Prostate gland (tissue), 2 donors: Measurements from ENCODE around the gene LPP.

ENCODE experiments used
- POLR2A ChIP-seq: fragments of 450-650 bp; IDR thresholded peaks from one replicate; pipeline ENCODE4 v1.6.1; 2016; ENCODE audit warnings: antibody characterized with exemption, mild to moderate bottlenecking
- TF ChIP-seq, protein P1 (sequence below), 4 experiments: fragments of 200-600 bp in 2 of 4; fragments of 450-650 bp in 2 of 4; sonication (generic) in 2 of 4; IDR thresholded peaks; 1 replicate in 3 of 4; 2 replicates in 1 of 4; pipeline ENCODE4 v1.5.1; 2016 to 2019; ENCODE audit warnings: antibody characterized with exemption in 4 of 4, mild to moderate bottlenecking in 2 of 4, moderate library complexity in 2 of 4

DNA sequence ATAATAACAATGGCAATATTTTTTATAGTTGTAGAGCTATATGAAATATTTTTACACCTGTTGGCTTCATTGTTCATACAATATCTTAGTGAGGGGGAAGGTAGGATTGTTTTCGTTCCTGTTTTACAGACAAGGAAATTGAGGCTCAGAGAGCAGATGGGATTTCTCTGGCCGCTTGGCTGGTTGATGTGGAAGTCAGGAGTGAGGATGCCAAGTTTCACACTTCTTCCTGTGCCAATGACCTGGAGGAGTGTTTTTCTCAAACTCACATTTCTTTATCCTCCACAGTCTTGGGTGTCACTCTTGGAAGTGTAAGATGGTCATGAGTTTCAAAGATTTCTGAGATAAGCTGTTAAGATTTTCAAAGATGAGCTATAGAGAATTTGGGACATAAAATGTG is 50.6 kb downstream of the LPP start:
- no peak for TF ChIP-seq POLR2A
- TF ChIP-seq, protein P1, sequence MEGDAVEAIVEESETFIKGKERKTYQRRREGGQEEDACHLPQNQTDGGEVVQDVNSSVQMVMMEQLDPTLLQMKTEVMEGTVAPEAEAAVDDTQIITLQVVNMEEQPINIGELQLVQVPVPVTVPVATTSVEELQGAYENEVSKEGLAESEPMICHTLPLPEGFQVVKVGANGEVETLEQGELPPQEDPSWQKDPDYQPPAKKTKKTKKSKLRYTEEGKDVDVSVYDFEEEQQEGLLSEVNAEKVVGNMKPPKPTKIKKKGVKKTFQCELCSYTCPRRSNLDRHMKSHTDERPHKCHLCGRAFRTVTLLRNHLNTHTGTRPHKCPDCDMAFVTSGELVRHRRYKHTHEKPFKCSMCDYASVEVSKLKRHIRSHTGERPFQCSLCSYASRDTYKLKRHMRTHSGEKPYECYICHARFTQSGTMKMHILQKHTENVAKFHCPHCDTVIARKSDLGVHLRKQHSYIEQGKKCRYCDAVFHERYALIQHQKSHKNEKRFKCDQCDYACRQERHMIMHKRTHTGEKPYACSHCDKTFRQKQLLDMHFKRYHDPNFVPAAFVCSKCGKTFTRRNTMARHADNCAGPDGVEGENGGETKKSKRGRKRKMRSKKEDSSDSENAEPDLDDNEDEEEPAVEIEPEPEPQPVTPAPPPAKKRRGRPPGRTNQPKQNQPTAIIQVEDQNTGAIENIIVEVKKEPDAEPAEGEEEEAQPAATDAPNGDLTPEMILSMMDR (IDR thresholded peaks at IDR 0.05) = no peak
